Measurements from ENCODE around the gene STON1. TPM values are rescaled to one million over a fixed set of nuclear protein-coding genes. Genes with fewer than 3 reads are reported as not detected.

The STON1 gene
- total RNA-seq, 2 experiments from 2014 or later = 1.3 TPM

DNA sequence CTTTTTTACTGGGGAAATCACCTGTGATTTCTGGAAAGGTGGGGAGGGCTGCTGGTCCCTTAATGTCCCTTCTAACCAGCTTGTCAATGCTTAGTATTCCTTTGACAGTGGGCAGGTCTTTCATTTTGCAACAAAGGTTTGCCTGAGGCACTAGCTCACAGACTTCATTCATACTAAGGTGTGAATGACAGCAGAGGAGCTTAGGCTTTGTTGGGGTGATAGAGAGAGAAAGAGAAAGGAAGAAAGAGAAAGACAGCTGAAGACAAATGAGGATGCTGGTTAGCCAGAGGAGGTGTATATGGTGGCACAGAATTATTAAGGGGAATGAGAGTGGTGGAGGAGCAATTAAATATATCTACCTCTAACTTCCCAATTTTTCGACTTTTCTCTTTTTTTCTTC lies 58.8 kb downstream of the STON1 start:
- no peak for ATAC-seq (ENCODE audit: poor library complexity)
- POLR2A ChIA-PET = no interaction called here

DNA sequence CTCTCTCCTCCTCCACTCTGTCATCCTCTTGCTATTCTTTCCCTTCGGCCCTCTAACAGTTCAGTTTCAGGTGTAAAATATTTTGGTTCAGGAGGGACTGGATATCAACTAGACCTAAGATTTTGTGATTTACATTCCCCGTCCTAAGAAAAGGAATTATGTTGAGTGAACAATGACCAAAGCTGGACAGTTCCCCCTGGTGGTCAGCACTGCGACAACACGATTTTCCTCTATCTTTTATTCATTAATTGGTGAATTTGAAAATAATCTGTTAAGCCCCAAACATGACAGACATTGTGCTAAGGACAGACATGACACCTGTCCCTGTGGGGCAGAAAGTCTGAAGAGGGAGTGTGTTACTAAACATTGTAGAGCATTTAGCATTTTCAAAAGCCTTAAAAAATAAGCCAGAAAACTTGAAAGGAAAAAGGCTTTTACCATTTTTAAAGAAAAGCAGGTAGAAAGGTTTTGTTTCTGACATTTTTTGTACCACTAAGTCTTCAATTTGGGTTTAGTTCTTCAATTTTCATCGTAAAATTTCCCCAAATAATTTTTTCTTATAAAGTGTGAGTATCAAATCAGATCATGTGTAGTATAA lies 59.3 kb downstream of the STON1 start:
- H3K9me3 ChIP-seq (ENCODE audit: control insufficient read depth in 1 of 2, insufficient read depth in 1 of 2, low read length in 2 of 2) = no peaks in the 10 kb centered on the region
- no peaks in the 10 kb centered on the region for H3K27me3 ChIP-seq (ENCODE audit: control insufficient read depth in 1 of 2, insufficient read depth in 2 of 2, low read length in 2 of 2)
- ChIA-PET CTCF (no interaction called here), POLR2A (no interaction called here)
- no peaks in the 10 kb centered on the region for H3K36me3 ChIP-seq (ENCODE audit: insufficient read depth, low read length)
- TF ChIP-seq, protein P1, sequence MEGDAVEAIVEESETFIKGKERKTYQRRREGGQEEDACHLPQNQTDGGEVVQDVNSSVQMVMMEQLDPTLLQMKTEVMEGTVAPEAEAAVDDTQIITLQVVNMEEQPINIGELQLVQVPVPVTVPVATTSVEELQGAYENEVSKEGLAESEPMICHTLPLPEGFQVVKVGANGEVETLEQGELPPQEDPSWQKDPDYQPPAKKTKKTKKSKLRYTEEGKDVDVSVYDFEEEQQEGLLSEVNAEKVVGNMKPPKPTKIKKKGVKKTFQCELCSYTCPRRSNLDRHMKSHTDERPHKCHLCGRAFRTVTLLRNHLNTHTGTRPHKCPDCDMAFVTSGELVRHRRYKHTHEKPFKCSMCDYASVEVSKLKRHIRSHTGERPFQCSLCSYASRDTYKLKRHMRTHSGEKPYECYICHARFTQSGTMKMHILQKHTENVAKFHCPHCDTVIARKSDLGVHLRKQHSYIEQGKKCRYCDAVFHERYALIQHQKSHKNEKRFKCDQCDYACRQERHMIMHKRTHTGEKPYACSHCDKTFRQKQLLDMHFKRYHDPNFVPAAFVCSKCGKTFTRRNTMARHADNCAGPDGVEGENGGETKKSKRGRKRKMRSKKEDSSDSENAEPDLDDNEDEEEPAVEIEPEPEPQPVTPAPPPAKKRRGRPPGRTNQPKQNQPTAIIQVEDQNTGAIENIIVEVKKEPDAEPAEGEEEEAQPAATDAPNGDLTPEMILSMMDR (IDR thresholded peaks at IDR 0.05) = no peak
- Mint-ChIP-seq H3K4me1 (ENCODE audit: low read depth) (no peaks in the 10 kb centered on the region), H3K9me3 (no peaks in the 10 kb centered on the region), H3K4me3 (no peak overlapping the region), H3K36me3 (ENCODE audit: low read depth) (no peaks in the 10 kb centered on the region), H3K27ac (no peak overlapping the region), H3K27me3 (no peaks in the 10 kb centered on the region)
- H3K4me3 ChIP-seq (ENCODE audit: low read length) = no peak overlapping the region
- DNase-seq = peak in 1 of 14 experiments; percentile 2
- H3K4me1 ChIP-seq (ENCODE audit: insufficient read depth, low read length) = no peaks in the 10 kb centered on the region
- intact Hi-C loops (cut with DNase I, micrococcal nuclease) = no loop called here
- no peak overlapping the region for H3K27ac ChIP-seq (ENCODE audit: low read depth in 1 of 2, low read length in 2 of 2)
- ATAC-seq (ENCODE audit: poor library complexity) = no peak

More for the DNA sequence above, 58.8 kb downstream of the STON1 start:
- no peak for DNase-seq
- H3K27me3 ChIP-seq (ENCODE audit: control insufficient read depth in 1 of 2, insufficient read depth in 2 of 2, low read length in 2 of 2) = no peaks in the 10 kb centered on the region
- intact Hi-C loops (cut with DNase I, micrococcal nuclease) = no loop called here
- Mint-ChIP-seq H3K27ac (no peak overlapping the region), H3K36me3 (ENCODE audit: low read depth) (no peaks in the 10 kb centered on the region), H3K27me3 (no peaks in the 10 kb centered on the region), H3K4me3 (no peak overlapping the region), H3K4me1 (ENCODE audit: low read depth) (no peaks in the 10 kb centered on the region), H3K9me3 (no peaks in the 10 kb centered on the region)
- no peaks in the 10 kb centered on the region for H3K4me1 ChIP-seq (ENCODE audit: insufficient read depth, low read length)
- TF ChIP-seq, protein P1 (IDR thresholded peaks at IDR 0.05) = no peak
- no peaks in the 10 kb centered on the region for H3K9me3 ChIP-seq (ENCODE audit: control insufficient read depth in 1 of 2, insufficient read depth in 1 of 2, low read length in 2 of 2)
- H3K4me3 ChIP-seq (ENCODE audit: low read length) = no peak overlapping the region
- no peaks in the 10 kb centered on the region for H3K36me3 ChIP-seq (ENCODE audit: insufficient read depth, low read length)
- no peak overlapping the region for H3K27ac ChIP-seq (ENCODE audit: low read depth in 1 of 2, low read length in 2 of 2)
- CTCF ChIA-PET = no interaction called here

DNA sequence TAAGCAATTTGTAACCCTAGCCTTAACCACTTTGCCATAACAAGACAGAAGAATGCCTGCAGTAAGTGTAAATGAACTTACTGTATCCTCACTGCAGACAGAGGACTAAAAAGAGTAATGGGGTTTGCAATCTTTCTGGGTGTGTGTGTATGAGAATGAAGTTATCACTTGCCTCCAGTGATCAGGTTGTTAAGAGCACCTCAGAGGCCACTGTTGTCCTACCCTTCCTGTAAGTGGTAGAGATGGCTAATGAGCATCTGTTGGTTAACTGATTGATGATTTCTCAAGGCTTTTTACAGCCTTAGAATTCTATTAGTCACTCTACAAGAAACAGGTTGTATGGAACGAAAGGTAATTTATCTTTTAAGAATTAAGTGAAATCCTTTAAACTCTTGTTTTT lies 60.1 kb downstream of the STON1 start:
- no peaks in the 10 kb centered on the region for H3K9me3 ChIP-seq (ENCODE audit: control insufficient read depth in 1 of 2, insufficient read depth in 1 of 2, low read length in 2 of 2)
- Mint-ChIP-seq H3K9me3 (no peaks in the 10 kb centered on the region), H3K4me1 (ENCODE audit: low read depth) (no peaks in the 10 kb centered on the region), H3K4me3 (no peak overlapping the region), H3K27ac (no peak overlapping the region), H3K36me3 (ENCODE audit: low read depth) (no peaks in the 10 kb centered on the region), H3K27me3 (no peaks in the 10 kb centered on the region)
- no peak for ATAC-seq (ENCODE audit: poor library complexity)
- ChIA-PET CTCF (no interaction called here), POLR2A (no interaction called here)
- H3K27me3 ChIP-seq (ENCODE audit: control insufficient read depth in 1 of 2, insufficient read depth in 2 of 2, low read length in 2 of 2) = no peaks in the 10 kb centered on the region
- TF ChIP-seq, protein P1 (IDR thresholded peaks at IDR 0.05) = no peak
- no peak overlapping the region for H3K27ac ChIP-seq (ENCODE audit: low read depth in 1 of 2, low read length in 2 of 2)
- no peaks in the 10 kb centered on the region for H3K36me3 ChIP-seq (ENCODE audit: insufficient read depth, low read length)
- no peaks in the 10 kb centered on the region for H3K4me1 ChIP-seq (ENCODE audit: insufficient read depth, low read length)
- no peak for DNase-seq
- H3K4me3 ChIP-seq (ENCODE audit: low read length) = no peak overlapping the region
- intact Hi-C loops (cut with DNase I, micrococcal nuclease) = loop anchor here in 1 of 2 experiments (10.0 kb wide), 1 partner anchor 1905 kb away; no protein-coding TSS in a partner anchor
